ENCODE results near the gene TRIM72. TPM values are rescaled to one million over a fixed set of nuclear protein-coding genes. Genes with fewer than 3 reads are reported as not detected.
A peak's percentile ranks its signal among the peaks of the same experiment; 100 is the strongest.

TRIM72 gene
- total and polyA plus RNA-seq, 2 of the 4 experiments (the other 2 are of a cell fraction): not detected

- H3K79me1 ChIP-seq (ENCODE audit: low read depth in 1 of 2, low read length in 2 of 2): peaks cover 32 to 47% of the 10 kb centered on the region in 2 experiments
- DNase-seq: no peak
- H4K5ac ChIP-seq (ENCODE audit: low read depth, low read length): no peak overlapping the region
- no peak overlapping the region for H2BK20ac ChIP-seq (ENCODE audit: low read depth, low read length)
- no peak overlapping the region for H2AK5ac ChIP-seq (ENCODE audit: low read depth, low read length)
- dilution Hi-C loops (cut with HindIII; ENCODE audit: low sequenced_read_pairs, unreplicated experiment): no loop called here
- TF ChIP-seq SMC3 (IDR thresholded peaks at IDR 0.05; ENCODE audit: low read depth, low read length) (no peak), ELK1 (IDR thresholded peaks at IDR 0.05; ENCODE audit: borderline replicate concordance, low read depth, low read length) (no peak), CEBPB (IDR thresholded peaks at IDR 0.05; ENCODE audit: low read depth, low read length) (peak; percentile 92), POLR2A (IDR thresholded peaks at IDR 0.05; ENCODE audit: low read depth, low read length) (no peak)
- ATAC-seq (ENCODE audit: low read depth): no peak
- peaks cover 8% of the 10 kb centered on the region; the same call in 1 of the 2 replicates for H3K9me1 ChIP-seq (ENCODE audit: insufficient read depth, low read length)
- H2BK15ac ChIP-seq (ENCODE audit: low read depth, low read length): no peak overlapping the region
- peaks cover 89% of the 10 kb centered on the region for H4K20me1 ChIP-seq (ENCODE audit: insufficient read depth, low read length)
- no peaks in the 10 kb centered on the region for H3K9me3 ChIP-seq (ENCODE audit: control insufficient read depth, insufficient read depth, low read length)
- no peak overlapping the region for H3K27ac ChIP-seq (ENCODE audit: insufficient read depth, low read length)
- CTCF ChIA-PET: no interaction called here
- H3K4me3 ChIP-seq (ENCODE audit: insufficient read depth, low read depth, low read length): no peak overlapping the region
- no peak overlapping the region for H3K23ac ChIP-seq (ENCODE audit: low read depth, low read length)
- H3K9ac ChIP-seq (ENCODE audit: low read depth, low read length): no peak overlapping the region
- no peak overlapping the region for H2BK120ac ChIP-seq (ENCODE audit: low read depth, low read length)
- POLR2A ChIA-PET (ENCODE audit: unreplicated experiment): no interaction called here
- H3K14ac ChIP-seq (replicated peaks; ENCODE audit: low read depth, low read length): no peak overlapping the region
- H3K27me3 ChIP-seq (ENCODE audit: control insufficient read depth, insufficient read depth, low read length): no peaks in the 10 kb centered on the region
- no peak overlapping the region for H3K18ac ChIP-seq (ENCODE audit: low read depth, low read length)
- H4K91ac ChIP-seq (ENCODE audit: insufficient read depth, low read depth, low read length): no peak overlapping the region
- WGBS, 2 experiments (ENCODE audit: extremely low coverage in 2 of 2, insufficient read length in 1 of 2): 83% methylated on average over 5 of the region's 17 CpGs; no CpG with 5 or more reads in 1 of the 2 experiments
- peaks cover 65% of the 10 kb centered on the region for H3K36me3 ChIP-seq (ENCODE audit: control insufficient read depth, insufficient read depth, low read length)
- H3K4ac ChIP-seq (ENCODE audit: low read depth, low read length): no peak overlapping the region
- no peak overlapping the region for H3K4me2 ChIP-seq (ENCODE audit: low read depth, low read length)
- in situ Hi-C loops (cut with MboI; ENCODE audit: low sequenced_read_pairs): loop anchor here (5.0 to 10.0 kb wide), 2 partner anchors 246 to 678 kb away; partner anchors contain the start of genes ZNF267 and ZNF843
- H3K4me1 ChIP-seq (ENCODE audit: control insufficient read depth, insufficient read depth, low read length): no peaks in the 10 kb centered on the region
- intact Hi-C loops (cut with micrococcal nuclease): no loop called here
- H2AFZ ChIP-seq (replicated peaks; ENCODE audit: low read length, poor library complexity): no peak overlapping the region
- H2AK9ac ChIP-seq (replicated peaks; ENCODE audit: low read depth, low read length, poor library complexity): no peak overlapping the region
- no peak overlapping the region for H2BK5ac ChIP-seq (ENCODE audit: low read depth, low read length, poor library complexity, severe bottlenecking)
- H4K8ac ChIP-seq (ENCODE audit: low read depth in 2 of 2, low read length in 2 of 2): no peak overlapping the region
- no peak overlapping the region for H3K56ac ChIP-seq (ENCODE audit: extremely low read depth, insufficient read depth, low read length)
- no TSS peak for BruUV-seq (replicated peaks)
Measured at GRCh38 chr16:31196324-31197088, 17.4 kb upstream of the TRIM72 start.
